GM21367 (cell line): Measurements from ENCODE around the gene TPSD1.
"Not testable (repeated sequence)": the region's sequence is repeated elsewhere in the genome, so short reads cannot be mapped to it uniquely, and the experiment has no call there.

Experiments
- ATAC-seq: cut with Tn5 transposase; IDR thresholded peaks from one replicate; pipeline ENCODE4 v1.9.1; 2021; ENCODE audit not compliant: unreplicated experiment

TPSD1 gene

DNA sequence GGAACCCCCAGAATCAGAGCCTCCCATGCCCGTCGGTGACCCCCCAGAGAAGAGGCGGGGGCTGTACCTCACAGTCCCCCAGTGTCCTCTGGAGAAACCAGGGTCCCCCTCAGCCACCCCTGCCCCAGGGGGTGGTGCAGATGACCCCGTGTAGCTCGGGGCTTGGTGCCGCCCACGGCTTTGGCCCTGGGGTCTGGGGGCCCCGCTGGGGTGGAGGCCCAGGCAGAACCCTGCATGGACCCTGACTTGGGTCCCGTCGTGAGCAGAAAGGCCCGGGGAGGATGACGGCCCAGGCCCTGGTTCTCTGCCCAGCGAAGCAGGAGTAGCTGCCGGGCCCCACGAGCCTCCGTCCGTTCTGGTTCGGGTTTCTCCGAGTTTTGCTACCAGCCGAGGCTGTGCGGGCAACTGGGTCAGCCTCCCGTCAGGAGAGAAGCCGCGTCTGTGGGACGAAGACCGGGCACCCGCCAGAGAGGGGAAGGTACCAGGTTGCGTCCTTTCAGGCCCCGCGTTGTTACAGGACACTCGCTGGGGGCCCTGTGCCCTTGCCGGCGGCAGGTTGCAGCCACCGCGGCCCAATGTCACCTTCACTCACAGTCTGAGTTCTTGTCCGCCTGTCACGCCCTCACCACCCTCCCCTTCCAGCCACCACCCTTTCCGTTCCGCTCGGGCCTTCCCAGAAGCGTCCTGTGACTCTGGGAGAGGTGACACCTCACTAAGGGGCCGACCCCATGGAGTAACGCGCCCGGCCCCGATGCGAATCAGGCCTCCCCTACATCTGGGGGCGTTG lies 34.8 kb upstream of the TPSD1 start:
- no peak for ATAC-seq

DNA sequence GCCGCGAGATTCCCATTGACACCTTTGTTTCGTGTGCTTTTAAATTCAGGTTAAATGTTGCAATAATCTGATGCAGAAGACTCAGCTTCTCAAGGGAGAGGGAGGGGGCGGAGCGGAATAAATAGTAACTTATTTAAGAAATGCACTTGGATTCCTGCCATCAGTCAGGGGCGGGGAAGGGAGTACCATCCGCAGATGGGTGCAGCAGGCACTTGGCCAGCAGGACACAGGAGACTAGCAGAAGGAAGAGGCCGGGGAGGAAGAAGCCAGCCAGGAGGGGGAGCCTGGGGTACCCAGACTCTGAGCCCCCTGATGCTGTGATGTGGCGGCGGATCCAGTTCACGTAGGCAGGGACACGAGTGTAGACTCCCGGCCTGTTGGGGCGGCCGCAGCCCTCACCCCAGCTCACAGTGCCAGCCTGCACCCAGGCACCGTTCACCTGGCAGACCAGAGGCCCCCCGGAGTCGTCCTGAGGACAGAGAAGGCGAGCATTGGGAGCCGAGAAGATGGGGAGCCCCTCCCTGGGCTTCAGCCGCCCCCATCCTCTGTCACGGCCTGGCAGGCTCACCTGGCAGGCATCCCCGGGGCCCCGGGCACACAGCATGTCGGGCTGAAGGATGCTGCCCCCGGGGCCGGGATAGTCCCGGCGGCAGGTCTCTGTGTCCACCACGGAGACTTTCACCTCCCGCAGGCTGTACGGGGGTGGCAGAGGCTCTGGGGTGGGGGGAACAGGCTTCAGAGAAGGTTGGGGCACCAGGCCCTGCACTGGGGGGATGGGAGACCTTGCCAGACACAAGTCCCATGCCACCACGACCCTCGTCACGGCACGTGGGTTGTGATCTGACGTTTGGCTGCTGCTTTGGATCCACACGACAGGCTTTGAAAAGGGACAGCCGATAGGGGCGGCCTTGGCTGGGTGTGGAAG lies 34.0 kb upstream of the TPSD1 start:
- no peak for ATAC-seq

GRCh38 chr16:1222553-1223354 lies 33.1 kb upstream of the TPSD1 start:
- no peak for ATAC-seq

GRCh38 chr16:1223355-1224214 lies 32.3 kb upstream of the TPSD1 start:
- no peak for ATAC-seq

DNA sequence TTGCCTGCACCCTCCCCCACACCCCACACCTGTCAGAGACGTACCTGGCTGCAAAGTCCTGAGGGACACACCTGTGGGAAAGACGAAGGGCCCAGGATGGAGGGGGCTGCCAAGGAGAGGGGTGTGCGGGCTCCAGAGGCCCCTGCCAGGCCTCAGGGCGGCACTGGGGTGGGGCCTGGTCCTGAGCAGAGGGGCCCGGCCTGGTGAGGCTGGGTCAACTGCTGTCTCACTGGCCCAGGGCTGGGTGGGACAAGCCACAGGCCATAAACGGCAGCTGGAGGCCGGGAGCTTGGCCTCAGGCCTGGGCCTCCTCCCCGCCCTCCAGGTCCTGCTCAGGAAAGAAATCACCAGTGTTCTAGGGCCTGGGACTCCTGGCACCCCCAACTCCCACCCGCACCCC lies 31.3 kb upstream of the TPSD1 start:
- no peak for ATAC-seq

GRCh38 chr16:1225051-1225451 lies 30.8 kb upstream of the TPSD1 start, which contains the start of gene TPSG1:
TPSG1 (minus strand) TSS chr16:1225268; CDS start chr16:1225252, 16 bp downstream.
- ATAC-seq, result no peak

GRCh38 chr16:1225728-1226311 lies 30.0 kb upstream of the TPSD1 start:
- not testable (repeated sequence) for ATAC-seq

DNA sequence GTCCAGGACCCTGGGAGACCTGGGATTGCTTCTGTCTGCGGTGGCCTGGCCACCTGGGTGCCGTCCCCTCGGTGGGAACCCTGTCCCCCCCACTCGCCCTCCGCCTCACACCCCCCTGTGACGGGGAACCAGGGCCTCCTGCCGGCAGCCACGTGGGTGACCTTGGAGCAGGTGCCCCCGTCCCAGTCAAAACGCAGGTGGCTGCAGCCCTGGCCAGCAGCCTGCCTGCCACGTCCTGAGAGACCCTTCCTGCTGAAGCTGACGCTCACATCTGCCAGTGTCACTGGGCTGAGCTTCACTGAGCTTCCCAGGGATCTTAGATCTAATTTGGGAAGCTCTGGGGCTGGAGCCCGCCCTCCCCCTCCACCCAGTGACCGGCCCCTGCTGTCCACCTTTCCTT lies 29.2 kb upstream of the TPSD1 start:
- ATAC-seq, result not testable (repeated sequence)

- ATAC-seq, result not testable (repeated sequence)
Observed at GRCh38 chr16:1228227-1228626, 27.6 kb upstream of the TPSD1 start.

GRCh38 chr16:1229476-1229875 lies 26.4 kb upstream of the TPSD1 start:
- ATAC-seq, result not testable (repeated sequence)

GRCh38 chr16:1230084-1230470 lies 25.8 kb upstream of the TPSD1 start, which contains the start of gene TPSB2:
TPSB2 (minus strand) TSS chr16:1230184; CDS start chr16:1229951, 233 bp downstream.
- ATAC-seq, result not testable (repeated sequence)

GRCh38 chr16:1230471-1231212 lies 25.2 kb upstream of the TPSD1 start:
- not testable (repeated sequence) for ATAC-seq

GRCh38 chr16:1231301-1231700 lies 24.6 kb upstream of the TPSD1 start:
- not testable (repeated sequence) for ATAC-seq

- ATAC-seq, result not testable (repeated sequence)
Observed at GRCh38 chr16:1232049-1232748, 23.7 kb upstream of the TPSD1 start.

GRCh38 chr16:1236659-1237058 lies 19.2 kb upstream of the TPSD1 start:
- not testable (repeated sequence) for ATAC-seq

DNA sequence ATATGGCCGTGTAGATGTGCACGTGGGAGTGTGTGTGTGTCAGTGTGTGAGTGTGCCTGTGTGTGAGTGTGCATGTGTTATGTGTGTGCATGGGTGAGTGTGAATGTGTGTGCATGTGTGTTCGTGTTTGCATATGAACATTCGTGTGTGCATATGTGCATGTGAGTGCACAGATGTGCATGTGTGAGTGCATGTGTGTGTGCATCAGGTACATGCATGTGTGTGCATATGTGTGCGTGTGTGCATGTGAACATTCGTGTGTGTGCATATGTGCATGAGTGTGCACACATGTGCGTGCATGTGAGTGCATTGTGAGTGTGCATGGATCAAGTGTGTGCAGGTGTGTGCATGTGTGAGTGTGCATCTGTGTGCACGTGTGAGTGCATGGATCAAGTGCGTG lies 17.9 kb upstream of the TPSD1 start:
- no peak for ATAC-seq

- ATAC-seq, result not testable (repeated sequence)
Observed at GRCh38 chr16:1238909-1239308, 17.0 kb upstream of the TPSD1 start.

GRCh38 chr16:1239575-1239974 lies 16.3 kb upstream of the TPSD1 start:
- not testable (repeated sequence) for ATAC-seq
